Measurements from ENCODE around the gene FAM184B.

DNA sequence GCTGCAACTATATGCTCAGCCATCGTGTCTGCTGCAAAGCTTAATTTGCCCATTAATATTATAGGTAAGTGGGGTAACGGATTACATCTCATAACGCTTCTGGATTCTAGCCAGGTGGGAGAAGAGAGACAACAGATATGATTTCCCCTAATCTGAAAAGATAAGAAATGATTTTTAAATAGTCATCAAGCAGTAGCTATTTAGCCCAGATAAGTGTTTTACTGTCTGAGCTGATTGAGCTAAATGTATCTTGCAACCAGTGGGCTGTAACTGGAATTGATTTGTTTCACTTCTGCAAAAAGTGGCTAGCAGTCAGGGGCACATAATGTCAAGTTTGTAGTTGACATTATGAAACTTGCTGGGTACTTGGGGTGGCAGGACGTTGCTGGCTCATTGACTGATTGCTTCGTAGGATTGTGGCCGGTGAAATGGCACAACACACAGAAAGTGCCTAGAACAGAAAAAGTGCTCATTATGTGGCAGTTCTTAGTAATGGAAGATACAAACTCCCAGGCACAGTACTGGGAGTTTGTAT lies 185.9 kb downstream of the FAM184B start:
- TF ChIP-seq, protein P1, sequence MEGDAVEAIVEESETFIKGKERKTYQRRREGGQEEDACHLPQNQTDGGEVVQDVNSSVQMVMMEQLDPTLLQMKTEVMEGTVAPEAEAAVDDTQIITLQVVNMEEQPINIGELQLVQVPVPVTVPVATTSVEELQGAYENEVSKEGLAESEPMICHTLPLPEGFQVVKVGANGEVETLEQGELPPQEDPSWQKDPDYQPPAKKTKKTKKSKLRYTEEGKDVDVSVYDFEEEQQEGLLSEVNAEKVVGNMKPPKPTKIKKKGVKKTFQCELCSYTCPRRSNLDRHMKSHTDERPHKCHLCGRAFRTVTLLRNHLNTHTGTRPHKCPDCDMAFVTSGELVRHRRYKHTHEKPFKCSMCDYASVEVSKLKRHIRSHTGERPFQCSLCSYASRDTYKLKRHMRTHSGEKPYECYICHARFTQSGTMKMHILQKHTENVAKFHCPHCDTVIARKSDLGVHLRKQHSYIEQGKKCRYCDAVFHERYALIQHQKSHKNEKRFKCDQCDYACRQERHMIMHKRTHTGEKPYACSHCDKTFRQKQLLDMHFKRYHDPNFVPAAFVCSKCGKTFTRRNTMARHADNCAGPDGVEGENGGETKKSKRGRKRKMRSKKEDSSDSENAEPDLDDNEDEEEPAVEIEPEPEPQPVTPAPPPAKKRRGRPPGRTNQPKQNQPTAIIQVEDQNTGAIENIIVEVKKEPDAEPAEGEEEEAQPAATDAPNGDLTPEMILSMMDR (IDR thresholded peaks at IDR 0.05) = no peak
- no peak for TF ChIP-seq POLR2A (IDR thresholded peaks at IDR 0.05)

Measured in heart left ventricle (tissue), 13 donors.